GM18868 (cell line): ENCODE data around the gene CD79A.
"Not testable (repeated sequence)": the region's sequence is repeated elsewhere in the genome, so short reads cannot be mapped to it uniquely, and the experiment has no call there.

ENCODE experiments used
- ATAC-seq: cut with Tn5 transposase; IDR thresholded peaks from one replicate; pipeline ENCODE4 v1.9.1; 2021; ENCODE audit warnings: mild to moderate bottlenecking, moderate library complexity; ENCODE audit not compliant: unreplicated experiment

Gene CD79A

DNA sequence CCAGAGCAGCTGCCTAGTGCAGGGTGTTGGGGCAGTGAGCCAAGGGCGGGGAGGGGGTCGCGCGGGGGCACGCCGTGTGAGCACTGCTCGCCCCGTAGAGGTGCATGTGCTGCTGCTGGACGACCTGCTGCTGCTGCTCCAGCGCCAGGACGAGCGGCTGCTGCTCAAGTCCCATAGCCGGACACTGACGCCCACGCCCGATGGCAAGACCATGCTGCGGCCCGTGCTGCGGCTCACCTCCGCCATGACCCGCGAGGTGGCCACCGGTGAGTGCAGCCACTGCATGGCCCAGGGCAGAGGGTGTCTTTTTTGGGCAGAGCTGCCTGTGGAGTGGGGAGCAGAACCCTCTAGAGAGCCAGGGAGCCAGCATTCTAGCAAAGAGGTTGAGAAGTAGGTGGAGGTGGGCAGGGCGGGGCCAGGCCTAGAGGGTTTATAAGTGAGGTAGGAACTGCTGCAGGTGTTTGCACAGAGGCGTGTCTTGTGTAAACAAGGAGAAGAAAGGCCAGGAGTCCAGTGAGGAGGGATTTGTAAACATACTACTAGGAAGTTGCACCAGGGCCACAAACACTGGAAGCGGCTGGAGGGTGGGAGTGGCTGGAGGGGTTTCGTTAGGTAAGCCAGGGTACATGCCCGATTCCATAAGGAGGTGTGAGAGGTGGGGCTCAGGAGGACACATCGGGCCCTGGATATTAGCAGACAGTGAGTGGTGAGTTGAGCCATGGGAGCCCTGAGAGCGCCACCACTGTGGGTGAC lies 27.2 kb downstream of the CD79A start:
- no peak for ATAC-seq

DNA sequence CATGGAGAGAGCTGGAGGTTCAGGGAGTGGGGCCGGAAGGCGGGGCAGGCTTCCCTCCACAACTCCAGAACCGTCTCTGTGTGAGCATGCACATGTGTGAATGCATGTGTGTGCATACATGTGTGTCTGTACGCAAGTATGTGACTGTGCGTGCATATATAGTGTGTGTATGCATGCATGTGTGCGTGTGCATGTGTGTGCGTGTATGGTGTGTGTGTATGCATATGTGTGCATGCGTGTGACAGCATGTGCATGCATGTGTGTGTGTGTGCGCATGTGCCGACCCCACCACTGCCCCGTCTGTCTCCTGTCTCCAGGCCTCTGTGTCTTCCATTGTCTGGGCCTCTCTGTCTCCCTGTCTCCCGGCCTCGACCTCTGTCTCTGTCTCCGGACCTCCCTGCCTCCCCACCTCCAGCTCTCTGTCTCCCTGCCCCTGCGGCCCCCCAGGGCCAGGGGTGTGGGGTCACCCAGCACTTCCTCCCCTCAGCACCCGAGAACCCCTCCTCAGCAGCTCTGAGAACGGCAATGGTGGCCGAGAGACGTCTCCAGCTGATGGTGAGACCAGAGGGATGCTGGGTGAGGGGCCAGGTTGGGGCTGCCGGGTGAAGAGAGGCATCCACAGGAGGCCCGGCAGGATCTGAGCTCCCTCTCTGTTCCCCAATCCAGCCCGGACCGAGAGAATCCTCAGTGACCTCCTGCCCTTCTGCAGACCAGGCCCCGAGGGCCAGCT lies 28.4 kb downstream of the CD79A start:
- no peak for ATAC-seq

DNA sequence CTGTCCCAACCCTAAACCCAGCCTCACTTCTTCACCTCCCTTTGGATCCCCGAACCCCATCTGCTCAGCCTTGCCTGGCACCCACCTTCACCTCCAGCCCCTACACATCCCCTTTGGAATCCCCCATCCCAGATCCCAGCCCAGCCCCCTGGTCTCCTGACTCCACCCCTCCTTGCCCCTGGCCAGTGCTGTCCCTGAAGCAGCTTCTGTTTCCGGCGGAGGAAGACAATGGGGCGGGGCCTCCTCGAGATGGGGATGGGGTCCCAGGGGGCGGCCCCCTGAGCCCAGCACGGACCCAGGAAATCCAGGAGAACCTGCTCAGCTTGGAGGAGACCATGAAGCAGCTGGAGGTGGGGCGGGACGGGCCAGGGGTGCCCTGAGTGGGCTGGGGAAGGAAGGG lies 29.2 kb downstream of the CD79A start:
- ATAC-seq: no peak

DNA sequence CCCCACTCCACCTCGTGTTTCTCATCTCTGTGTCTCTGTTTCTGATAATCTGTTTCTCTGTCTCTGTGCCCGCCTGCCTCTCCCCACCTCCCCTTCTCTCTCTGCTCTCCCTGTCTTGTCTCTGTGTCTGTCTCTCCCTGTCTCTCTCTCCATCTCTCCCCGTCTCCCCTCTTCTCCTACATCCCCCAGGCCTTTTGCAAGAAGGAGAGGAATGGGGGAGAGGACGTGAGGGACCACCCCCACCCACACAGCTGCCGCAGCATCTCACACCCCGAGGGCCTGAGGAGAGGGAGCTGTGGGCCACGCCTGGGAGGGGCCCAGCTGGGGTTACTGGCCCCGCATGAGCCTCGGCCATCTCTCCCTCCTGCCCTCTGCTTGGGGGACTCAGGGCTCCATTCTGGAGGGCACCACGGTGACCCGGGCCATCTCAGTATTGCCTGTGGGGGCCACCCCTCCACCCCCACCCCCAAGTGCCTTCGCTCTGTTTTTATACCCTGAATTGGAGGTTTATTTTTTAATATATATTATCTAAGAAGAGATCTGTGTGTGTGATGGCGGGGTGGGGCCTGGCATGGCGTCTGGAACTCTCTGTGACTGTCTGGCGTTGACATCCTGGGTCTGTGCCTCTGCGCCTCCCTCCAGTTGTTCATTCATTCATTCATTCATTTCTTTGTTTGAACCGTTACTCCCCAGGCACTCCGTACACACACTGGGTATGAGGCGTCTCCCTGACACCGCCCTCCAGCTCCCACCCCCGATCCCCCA lies 30.0 kb downstream of the CD79A start:
- ATAC-seq: no peak

DNA sequence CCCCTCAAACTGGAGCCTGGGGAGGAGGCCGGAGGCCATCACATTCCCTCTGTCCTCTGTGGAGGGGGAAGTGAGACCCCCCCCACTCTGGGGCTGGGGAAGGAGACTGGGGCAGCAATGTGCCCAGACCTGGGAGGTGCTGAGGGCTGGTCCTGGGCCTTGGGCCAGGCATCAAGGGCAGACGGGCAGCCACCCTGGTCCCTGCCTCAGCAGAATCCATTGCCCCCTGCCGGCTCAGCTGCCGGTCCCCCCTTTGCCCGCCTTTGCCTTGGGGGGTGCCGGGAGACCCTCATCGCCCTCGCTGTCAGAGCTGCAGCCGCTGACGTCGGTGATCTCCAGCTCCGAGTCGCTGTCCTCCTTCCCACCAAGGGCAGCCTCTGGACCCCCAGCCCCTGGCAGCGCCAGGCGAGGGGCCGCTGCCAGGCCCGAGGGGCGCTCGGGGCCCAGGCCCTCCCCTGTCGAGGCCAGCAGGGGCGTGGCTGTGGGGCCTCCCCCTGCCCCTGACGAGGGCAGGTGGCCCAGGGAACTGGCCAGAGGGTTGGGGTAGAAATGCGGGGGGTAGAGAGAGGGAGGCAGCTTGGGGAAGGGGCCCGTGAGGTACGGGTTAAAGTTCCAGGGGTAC lies 31.0 kb downstream of the CD79A start:
- ATAC-seq: no peak

DNA sequence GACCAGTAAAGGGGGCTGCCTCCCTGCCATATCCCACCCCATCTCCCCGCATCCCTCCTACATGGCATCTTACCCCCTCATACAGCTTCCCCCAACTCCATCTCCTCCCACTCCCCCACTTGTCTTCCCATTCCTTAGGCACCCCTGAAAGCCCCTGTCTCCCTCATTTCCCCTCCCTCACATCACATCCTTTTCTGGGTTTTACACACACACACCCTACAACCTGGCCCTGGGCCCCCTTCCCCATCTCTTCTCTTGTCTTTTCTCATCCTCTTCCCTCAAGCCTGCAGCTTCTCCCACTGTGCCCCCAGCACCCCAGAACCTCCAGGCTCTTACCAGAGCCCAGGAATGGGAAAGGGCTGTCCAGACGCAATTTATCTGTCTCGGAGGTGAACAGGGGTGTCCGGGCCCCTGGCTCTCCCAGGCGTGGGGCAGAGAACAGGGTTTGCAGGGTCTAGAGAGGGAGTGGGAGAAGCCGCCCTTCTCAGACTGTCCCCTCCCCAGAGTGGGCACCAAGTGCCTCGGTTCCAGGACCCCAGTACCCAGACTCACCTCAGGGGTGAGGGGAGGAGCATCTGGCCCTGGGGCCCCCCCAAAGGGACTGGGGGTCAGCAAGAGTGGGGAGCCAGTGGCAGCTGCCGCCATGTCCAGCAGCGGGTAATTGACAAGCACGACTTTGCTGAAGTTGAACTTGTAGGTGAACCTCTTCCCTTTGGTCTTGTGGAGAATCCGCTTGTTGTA lies 31.8 kb downstream of the CD79A start:
- no peak for ATAC-seq

DNA sequence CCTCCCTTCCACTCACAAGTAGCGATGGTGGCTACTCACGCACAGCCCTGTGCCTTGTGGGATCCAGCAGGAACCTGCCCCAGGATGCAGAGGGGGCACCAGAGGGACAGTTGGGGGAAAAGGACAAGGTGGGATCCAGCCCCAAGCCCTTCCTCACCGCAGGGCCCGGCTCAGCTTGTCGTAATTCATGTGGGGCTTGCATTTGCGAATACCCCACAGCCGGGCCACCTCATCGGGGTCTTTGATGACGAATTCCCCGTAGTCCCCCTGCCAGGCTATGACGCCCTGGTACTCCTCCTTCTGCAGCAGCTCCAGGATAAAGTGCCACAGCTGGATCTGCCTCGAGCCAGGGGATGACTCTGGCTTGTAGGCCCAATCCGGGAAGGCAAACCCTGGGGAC lies 32.6 kb downstream of the CD79A start:
- ATAC-seq: no peak

DNA sequence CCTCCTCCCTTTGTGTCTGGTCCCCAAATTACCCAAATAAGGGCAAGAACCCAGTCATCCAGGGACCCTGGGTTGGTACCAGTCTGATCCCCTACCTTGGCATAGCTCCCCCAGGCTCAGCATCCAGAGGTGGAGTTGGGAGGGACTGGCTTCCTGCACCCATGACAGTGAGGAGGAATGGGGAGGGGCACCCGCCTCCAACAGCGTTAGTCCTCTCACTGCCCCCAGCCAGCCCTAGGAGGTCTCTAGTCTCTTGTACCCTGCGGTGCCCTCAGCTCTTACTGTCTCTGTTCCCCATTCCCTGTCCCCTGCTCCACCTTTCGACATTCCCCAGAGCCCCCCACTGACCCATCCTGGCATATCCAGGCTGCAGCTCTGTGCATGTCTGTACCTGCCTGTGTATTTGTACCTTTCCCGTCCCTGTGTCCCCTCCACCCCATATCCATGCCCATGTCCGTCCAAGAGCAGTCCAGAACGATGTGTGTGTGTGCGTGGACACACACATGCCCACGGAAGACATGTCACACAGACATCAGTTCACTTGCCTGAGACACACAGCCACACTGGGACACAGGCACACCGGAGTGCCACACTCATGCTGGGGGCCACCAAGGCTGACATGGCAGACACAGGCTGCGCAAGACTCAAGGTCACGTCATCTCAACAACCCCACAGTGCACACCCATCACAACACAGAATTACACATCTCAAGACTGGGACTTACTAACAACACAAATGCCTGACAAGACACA lies 33.3 kb downstream of the CD79A start:
- no peak for ATAC-seq

DNA sequence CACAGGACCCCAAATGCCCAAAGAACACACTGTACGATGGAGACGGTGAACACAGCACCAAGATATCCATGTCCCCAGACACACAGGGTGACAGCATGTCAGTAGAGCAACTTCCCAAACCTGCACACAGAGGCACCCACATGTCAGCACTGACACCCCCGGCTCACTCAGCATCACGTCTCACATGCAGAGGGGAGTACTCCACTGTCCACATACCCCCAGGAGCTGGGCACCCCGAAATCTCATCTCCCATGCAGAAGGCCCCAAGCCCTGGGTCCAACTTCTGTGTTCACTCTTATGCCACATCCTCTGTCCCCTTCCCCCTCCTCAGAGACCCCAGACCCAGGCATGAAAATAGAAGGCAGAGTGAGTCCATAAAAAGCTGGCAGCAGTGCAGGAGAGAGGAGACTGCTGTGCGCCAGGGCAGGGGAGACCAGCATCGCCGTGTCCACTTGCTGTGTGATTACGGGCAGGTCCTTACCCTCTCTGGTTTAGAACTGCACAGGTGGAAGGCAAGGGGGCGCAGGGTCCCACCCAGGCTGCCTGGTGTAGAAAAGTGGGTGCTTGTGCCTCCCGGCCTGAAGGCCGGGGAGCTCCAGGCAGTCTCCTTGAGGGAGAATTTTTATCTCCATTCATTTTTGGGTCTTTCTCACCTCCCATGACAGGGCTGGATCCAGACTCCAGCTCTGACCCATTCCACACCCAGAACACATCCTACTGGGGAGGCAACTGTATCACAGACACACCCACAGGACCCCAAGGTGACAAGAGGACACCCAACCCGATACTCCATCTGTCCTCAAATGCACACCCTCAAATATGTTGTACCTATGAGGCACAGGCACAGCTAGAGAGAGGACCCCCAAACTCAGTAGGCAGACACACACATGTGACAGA lies 34.2 kb downstream of the CD79A start:
- no peak for ATAC-seq

DNA sequence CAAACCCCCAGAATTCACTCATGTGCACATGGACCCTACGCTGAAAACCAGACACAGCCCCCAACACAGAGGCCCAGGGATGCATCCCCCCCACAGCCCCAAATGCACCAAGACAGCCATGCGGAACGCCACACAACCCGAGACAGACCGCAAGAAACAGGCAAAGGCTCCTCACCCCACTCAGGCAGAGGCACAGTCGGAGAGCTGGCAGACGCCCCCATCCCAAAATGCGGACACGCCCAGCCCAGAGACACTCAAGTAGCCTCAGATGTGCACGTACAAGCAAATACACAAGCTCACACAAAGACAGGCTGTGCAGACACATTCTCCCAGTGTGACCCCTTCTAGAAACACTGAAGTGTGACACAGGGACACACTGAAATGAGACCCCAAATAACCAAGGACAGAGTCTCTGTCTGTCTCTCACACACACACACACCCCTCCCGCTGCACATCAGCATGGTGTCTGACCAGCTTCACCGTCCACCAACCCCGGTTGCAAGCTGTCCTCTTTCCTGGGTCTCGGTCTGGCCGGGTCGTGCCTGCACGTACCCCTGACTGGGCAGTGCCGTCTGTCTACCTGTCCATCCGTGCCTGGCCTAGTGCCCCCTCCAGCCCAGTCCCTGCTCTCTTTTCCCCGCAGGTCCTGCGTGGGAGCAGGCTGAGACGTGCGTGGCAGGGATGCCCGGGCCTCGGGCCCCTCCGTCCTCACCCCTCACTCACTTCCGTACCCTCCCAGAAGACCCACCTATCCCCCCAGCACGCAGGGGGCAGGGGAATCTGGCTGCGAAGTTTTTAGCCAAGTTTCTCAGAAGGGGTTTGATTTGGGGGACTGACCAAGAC lies 35.0 kb downstream of the CD79A start:
- ATAC-seq: no peak

DNA sequence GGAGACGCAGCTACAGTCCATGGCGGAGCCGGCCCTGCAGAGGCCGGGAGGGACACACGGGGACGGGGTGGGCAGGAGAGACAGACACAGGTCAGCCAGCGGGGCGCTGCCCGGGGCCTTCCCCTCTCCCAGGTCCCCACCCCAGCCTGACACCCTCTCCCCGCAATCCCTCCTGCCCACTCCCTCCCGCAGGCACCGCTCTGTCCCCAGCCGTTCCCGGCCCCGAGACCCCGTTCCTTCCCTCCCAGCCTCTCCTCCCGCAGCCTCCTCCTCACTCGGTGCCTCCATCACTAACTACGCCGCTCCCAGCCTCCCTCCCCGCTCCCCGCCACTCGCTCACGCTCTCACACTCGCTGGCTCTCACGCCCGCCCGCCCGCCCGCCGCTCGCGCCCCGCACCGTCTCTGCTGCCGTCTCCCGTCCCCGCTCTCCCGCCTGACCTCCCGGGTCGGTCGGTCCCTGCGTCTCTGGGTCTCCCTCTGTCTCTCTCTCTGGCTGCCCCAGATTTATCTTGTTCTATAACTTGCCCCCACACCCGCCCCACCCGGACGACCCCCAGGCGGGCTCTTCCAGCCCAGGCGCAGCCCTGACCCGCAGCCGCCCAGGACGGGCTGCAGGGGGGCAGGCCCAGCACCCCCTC lies 35.9 kb downstream of the CD79A start:
- no peak for ATAC-seq

DNA sequence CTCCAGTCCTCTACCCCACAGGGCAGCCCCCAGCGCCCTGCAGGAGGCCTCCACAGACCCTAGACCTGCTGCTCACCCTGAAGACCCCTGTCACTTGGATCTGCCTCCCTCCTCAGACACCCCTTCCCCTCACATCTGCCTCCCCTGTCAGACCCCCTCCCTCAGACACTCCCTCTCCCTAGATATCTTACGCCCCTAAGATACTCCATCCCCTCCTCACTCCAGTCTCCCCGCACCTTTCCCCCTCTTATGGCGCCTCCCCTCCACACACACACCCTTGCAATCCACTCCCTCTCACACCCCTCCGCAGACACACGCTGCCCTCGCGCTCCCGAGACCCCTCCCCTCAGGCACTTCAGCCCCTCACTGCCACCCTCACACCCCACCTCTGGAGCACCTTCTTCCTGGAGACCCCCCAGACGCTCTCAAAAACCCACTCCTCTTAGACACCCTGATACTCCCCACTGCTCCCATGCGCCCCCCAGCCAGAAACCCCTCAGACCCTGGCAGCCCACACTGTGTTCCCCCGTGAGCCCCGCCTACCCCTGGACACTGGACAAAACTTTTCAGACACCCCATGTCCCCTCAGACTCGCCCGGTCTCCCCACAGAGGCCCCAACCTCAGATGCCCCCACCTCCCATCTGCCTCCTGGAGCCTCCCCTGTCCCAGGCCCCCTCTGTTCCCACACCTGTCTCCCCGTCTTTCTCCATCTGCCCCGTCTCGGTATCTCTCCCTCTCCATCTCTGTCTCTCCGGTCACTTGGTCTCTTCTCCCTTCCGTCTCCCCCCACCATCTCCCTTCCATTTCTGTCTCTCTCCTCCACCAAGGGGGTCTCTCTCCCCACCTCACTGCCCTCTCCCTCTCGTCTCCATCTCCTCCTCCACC lies 36.7 kb downstream of the CD79A start:
- ATAC-seq: no peak

DNA sequence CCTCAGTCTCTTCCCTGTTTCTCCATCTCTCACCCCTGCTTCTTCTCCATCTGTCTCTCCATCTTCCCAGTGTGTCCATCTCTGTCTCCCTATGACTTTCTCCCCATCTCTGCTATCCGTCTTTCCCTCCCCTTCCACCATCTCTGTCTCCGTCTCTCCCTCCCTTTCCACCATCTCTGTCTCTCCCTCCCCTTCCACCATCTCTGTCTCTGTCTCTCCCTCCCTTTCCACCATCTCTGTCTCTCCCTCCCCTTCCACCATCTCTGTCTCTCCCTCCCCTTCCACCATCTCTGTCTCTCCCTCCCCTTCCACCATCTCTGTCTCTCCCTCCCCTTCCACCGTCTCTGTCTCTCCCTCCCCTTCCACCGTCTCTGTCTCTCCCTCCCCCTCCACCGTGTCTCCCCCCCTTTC lies 37.4 kb downstream of the CD79A start:
- ATAC-seq: not testable (repeated sequence)

DNA sequence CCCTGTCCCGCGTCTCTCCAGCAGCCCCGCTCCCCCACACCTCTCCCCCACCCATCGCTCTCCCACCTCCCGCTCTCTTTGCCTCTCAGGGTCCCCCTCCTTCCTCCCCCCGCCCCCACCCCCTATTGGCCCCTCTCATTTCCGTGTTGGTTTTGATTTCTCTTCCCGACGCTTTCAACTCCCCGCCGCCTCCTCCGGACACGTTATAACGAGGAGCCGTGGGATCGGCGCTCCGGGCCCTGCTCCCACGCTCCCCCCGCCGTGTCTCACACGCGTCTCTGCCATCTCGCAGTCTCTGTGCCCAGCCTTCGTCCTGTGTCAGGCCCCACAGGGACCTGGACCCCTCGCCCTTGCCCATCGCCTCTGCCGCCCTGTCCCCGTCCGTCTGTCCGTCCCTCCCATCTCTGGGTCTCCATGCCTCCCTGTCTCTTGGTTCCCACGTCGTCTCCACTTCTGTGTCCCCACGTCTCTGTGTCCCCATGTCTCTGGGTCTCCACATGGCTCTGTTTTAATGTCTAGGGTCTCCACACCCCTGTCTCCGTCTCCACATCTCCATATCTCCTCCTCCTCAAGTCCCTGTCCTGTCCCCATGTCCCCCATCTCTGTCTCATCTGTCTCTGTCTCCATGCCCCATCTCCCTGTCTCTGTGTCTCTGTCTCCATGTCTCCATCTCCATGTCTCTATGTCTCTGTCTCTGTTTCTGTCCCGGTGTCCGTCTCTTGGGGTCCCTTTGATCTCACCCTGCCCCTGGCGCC lies 38.1 kb downstream of the CD79A start:
- ATAC-seq: no peak

DNA sequence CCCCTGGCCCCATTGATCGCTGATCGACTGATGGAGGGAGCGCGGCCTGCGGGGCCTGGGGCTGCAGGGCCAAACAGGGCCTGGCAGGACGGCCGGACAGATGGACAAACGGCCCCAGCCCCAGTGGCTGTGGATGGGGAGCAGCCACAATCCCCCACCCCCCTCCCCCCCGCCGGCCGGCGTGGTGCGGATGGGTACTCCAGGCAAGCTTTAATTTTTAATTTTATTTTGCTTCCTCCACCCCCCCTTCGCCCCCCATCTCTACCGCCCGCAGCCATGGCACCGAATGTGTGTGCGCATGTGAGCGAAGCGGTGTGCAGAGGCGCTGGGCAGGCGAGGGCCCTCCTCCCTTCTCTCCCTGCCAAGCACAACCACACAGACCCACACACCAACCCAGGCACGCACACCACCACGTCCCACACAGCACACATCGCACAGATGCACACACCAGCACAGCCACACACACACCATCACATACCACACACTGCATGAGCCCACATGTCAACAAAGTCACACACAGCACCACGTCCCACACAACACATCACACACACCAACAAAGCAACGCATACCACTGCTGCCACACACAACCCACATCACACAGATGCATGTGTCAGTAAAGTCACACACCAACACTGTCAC lies 38.8 kb downstream of the CD79A start:
- ATAC-seq: no peak
